NCI-H1092 treated with DMSO at 0.1 percent for 48 hours (cell line): ENCODE measurements around the gene PRKCA.
A peak's percentile ranks its signal among the peaks of the same experiment; 100 is the strongest.

ENCODE experiments used
- DNase-seq: peaks from one replicate; lab custom pipeline; 2025; lab: John Stamatoyannopoulos, UW

The PRKCA gene

GRCh38 chr17:66414561-66415175 is 112.3 kb downstream of the PRKCA start:
- DNase-seq = no peak

GRCh38 chr17:66415366-66416206 is 113.2 kb downstream of the PRKCA start:
- no peak for DNase-seq

- DNase-seq = no peak
Measured at GRCh38 chr17:66416207-66416940, 114.0 kb downstream of the PRKCA start.

GRCh38 chr17:66417300-66417719 is 114.9 kb downstream of the PRKCA start:
- DNase-seq = no peak

- no peak for DNase-seq
Measured at GRCh38 chr17:66420961-66421371, 118.6 kb downstream of the PRKCA start.

- DNase-seq = no peak
Measured at GRCh38 chr17:66422186-66422585, 119.8 kb downstream of the PRKCA start.

- no peak for DNase-seq
Measured at GRCh38 chr17:66423056-66423955, 120.9 kb downstream of the PRKCA start.

- DNase-seq = no peak
Measured at GRCh38 chr17:66425756-66426396, 123.5 kb downstream of the PRKCA start.

GRCh38 chr17:66426397-66427033 is 124.1 kb downstream of the PRKCA start:
- peak; percentile 9 for DNase-seq

GRCh38 chr17:66427134-66427533 is 124.7 kb downstream of the PRKCA start:
- DNase-seq = no peak

- DNase-seq = no peak
Measured at GRCh38 chr17:66429680-66430079, 127.3 kb downstream of the PRKCA start.

- DNase-seq = no peak
Measured at GRCh38 chr17:66430846-66431795, 128.7 kb downstream of the PRKCA start.

GRCh38 chr17:66431910-66432309 is 129.5 kb downstream of the PRKCA start:
- DNase-seq = no peak

- no peak for DNase-seq
Measured at GRCh38 chr17:66432411-66432957, 130.1 kb downstream of the PRKCA start.

GRCh38 chr17:66432996-66433551 is 130.7 kb downstream of the PRKCA start:
- no peak for DNase-seq

GRCh38 chr17:66435182-66435581 is 132.8 kb downstream of the PRKCA start:
- no peak for DNase-seq

- no peak for DNase-seq
Measured at GRCh38 chr17:66436631-66437030, 134.2 kb downstream of the PRKCA start.

GRCh38 chr17:66437476-66438026 is 135.1 kb downstream of the PRKCA start:
- no peak for DNase-seq

GRCh38 chr17:66438101-66438500 is 135.7 kb downstream of the PRKCA start:
- no peak for DNase-seq
